Measurements from ENCODE around the gene ZNF48. TPM values are rescaled to one million over a fixed set of nuclear protein-coding genes. Genes with fewer than 3 reads are reported as not detected.
A peak's percentile ranks its signal among the peaks of the same experiment; 100 is the strongest.

The ZNF48 gene
- polyA plus RNA-seq, 1 experiment = 4.6 TPM

GRCh38 chr16:30350134-30350871 is 44.9 kb upstream of the ZNF48 start:
- ChIA-PET POLR2A (interaction anchor here (0.6 kb wide), 2 partner anchors 21 to 68 kb away, joined by 3 to 4 read pairs; no protein-coding TSS in a partner anchor), CTCF (interaction anchor here (0.6 kb wide), 1 partner anchor 24 kb away, joined by 3 read pairs; no protein-coding TSS in a partner anchor)
- peaks cover 6% of the 10 kb centered on the region; the same call in 1 of the 2 replicates for H3K36me3 ChIP-seq (ENCODE audit: control insufficient read depth, insufficient read depth, low read length)
- no peak overlapping the region for H3K4me3 ChIP-seq (ENCODE audit: low read depth, low read length)
- H3K27me3 ChIP-seq (ENCODE audit: control insufficient read depth, insufficient read depth, low read length) = no peaks in the 10 kb centered on the region
- no peak for DNase-seq (ENCODE audit: low read depth)
- no peak for TF ChIP-seq CTCF (IDR thresholded peaks at IDR 0.05; ENCODE audit: insufficient read depth, low read depth, low read length)

GRCh38 chr16:30351001-30351441 is 44.2 kb upstream of the ZNF48 start:
- TF ChIP-seq CTCF (IDR thresholded peaks at IDR 0.05; ENCODE audit: insufficient read depth, low read depth, low read length) = no peak
- DNase-seq (ENCODE audit: low read depth) = no peak
- ChIA-PET CTCF (no interaction called here), POLR2A (no interaction called here)
- H3K4me3 ChIP-seq (ENCODE audit: low read depth, low read length) = no peak overlapping the region
- no peaks in the 10 kb centered on the region for H3K27me3 ChIP-seq (ENCODE audit: control insufficient read depth, insufficient read depth, low read length)
- H3K36me3 ChIP-seq (ENCODE audit: control insufficient read depth, insufficient read depth, low read length) = peaks cover 6% of the 10 kb centered on the region; the same call in 1 of the 2 replicates

GRCh38 chr16:30351586-30352419 is 43.4 kb upstream of the ZNF48 start:
- CTCF ChIA-PET = no interaction called here
- Histone ChIP-seq H3K27me3 (ENCODE audit: control insufficient read depth, insufficient read depth, low read length) (no peaks in the 10 kb centered on the region), H3K4me3 (ENCODE audit: low read depth, low read length) (no peak overlapping the region), H3K36me3 (ENCODE audit: control insufficient read depth, insufficient read depth, low read length) (peaks cover 6% of the 10 kb centered on the region; the same call in 1 of the 2 replicates)
- POLR2A ChIA-PET = no interaction called here
- no peak for TF ChIP-seq CTCF (IDR thresholded peaks at IDR 0.05; ENCODE audit: insufficient read depth, low read depth, low read length)
- DNase-seq (ENCODE audit: low read depth) = no peak

GRCh38 chr16:30352488-30353401 is 42.5 kb upstream of the ZNF48 start:
- CTCF ChIA-PET = interaction anchor here (1.5 kb wide), 1 partner anchor 57 kb away, joined by 4 read pairs; no protein-coding TSS in a partner anchor
- H3K27me3 ChIP-seq (ENCODE audit: control insufficient read depth, insufficient read depth, low read length) = no peaks in the 10 kb centered on the region
- POLR2A ChIA-PET = no interaction called here
- TF ChIP-seq CTCF (IDR thresholded peaks at IDR 0.05; ENCODE audit: insufficient read depth, low read depth, low read length) = 0 out of 2 replicates have a peak, but pooled peaks have one; percentile 19
- H3K36me3 ChIP-seq (ENCODE audit: control insufficient read depth, insufficient read depth, low read length) = peaks cover 9% of the 10 kb centered on the region
- no peak overlapping the region for H3K4me3 ChIP-seq (ENCODE audit: low read depth, low read length)
- no peak for DNase-seq (ENCODE audit: low read depth)
